IPS-18a (cell line): ENCODE measurements around the gene FAM131B.

Source experiments
- H3K27ac ChIP-seq: one replicate; pipeline ENCODE4 v1.5.1; 2013; ENCODE audit warnings: low read length
- H3K27me3 ChIP-seq: one replicate; pipeline ENCODE4 v1.6.1; 2013; ENCODE audit warnings: mild to moderate bottlenecking, low read length; ENCODE audit not compliant: control insufficient read depth, insufficient read depth
- H3K36me3 ChIP-seq: one replicate; pipeline ENCODE4 v1.6.1; 2013; ENCODE audit warnings: low read depth, low read length; ENCODE audit not compliant: control insufficient read depth
- H3K4me1 ChIP-seq: one replicate; pipeline ENCODE4 v1.6.1; 2013; ENCODE audit warnings: low read depth, low read length; ENCODE audit not compliant: control insufficient read depth
- H3K4me3 ChIP-seq: one replicate; pipeline ENCODE4 v1.5.1; 2013; ENCODE audit warnings: low read length
- H3K9ac ChIP-seq: one replicate; pipeline ENCODE4 v1.6.1; 2013; ENCODE audit warnings: mild to moderate bottlenecking, low read length, moderate library complexity
- H3K9me3 ChIP-seq: one replicate; pipeline ENCODE4 v1.6.1; 2013; ENCODE audit warnings: low read depth, low read length; ENCODE audit not compliant: control insufficient read depth

FAM131B gene

GRCh38 chr7:143347950-143348349 lies 14.6 kb downstream of the FAM131B start:
- H3K9ac ChIP-seq, result no peak overlapping the region
- H3K27me3 ChIP-seq, result peaks cover 14% of the 10 kb centered on the region
- H3K9me3 ChIP-seq, result no peaks in the 10 kb centered on the region
- H3K27ac ChIP-seq, result no peak overlapping the region
- H3K4me3 ChIP-seq, result no peak overlapping the region
- no peaks in the 10 kb centered on the region for H3K36me3 ChIP-seq
- peaks cover 4% of the 10 kb centered on the region for H3K4me1 ChIP-seq

- no peaks in the 10 kb centered on the region for H3K4me1 ChIP-seq
- no peak overlapping the region for H3K4me3 ChIP-seq
- H3K36me3 ChIP-seq, result no peaks in the 10 kb centered on the region
- H3K9ac ChIP-seq, result no peak overlapping the region
- no peaks in the 10 kb centered on the region for H3K9me3 ChIP-seq
- H3K27me3 ChIP-seq, result peaks cover 14% of the 10 kb centered on the region
- no peak overlapping the region for H3K27ac ChIP-seq
Observed at GRCh38 chr7:143346018-143346417, 16.5 kb downstream of the FAM131B start.

GRCh38 chr7:143345428-143345900 lies 17.0 kb downstream of the FAM131B start:
- H3K36me3 ChIP-seq, result no peaks in the 10 kb centered on the region
- H3K4me3 ChIP-seq, result peak overlapping the region; percentile 55
- H3K27me3 ChIP-seq, result peaks cover 14% of the 10 kb centered on the region
- H3K4me1 ChIP-seq, result no peaks in the 10 kb centered on the region
- no peak overlapping the region for H3K9ac ChIP-seq
- no peaks in the 10 kb centered on the region for H3K9me3 ChIP-seq
- H3K27ac ChIP-seq, result no peak overlapping the region

GRCh38 chr7:143343596-143343995 lies 18.9 kb downstream of the FAM131B start:
- Histone ChIP-seq H3K4me1 (no peaks in the 10 kb centered on the region), H3K9ac (no peak overlapping the region), H3K9me3 (no peaks in the 10 kb centered on the region), H3K36me3 (no peaks in the 10 kb centered on the region), H3K27me3 (peaks cover 14% of the 10 kb centered on the region), H3K4me3 (no peak overlapping the region), H3K27ac (no peak overlapping the region)

- H3K27ac ChIP-seq, result no peak overlapping the region
- H3K4me3 ChIP-seq, result no peak overlapping the region
- H3K9me3 ChIP-seq, result no peaks in the 10 kb centered on the region
- no peaks in the 10 kb centered on the region for H3K4me1 ChIP-seq
- no peak overlapping the region for H3K9ac ChIP-seq
- peaks cover 12% of the 10 kb centered on the region for H3K27me3 ChIP-seq
- no peaks in the 10 kb centered on the region for H3K36me3 ChIP-seq
Observed at GRCh38 chr7:143341842-143342241, 20.7 kb downstream of the FAM131B start.

- no peak overlapping the region for H3K4me3 ChIP-seq
- no peak overlapping the region for H3K9ac ChIP-seq
- H3K4me1 ChIP-seq, result no peaks in the 10 kb centered on the region
- no peak overlapping the region for H3K27ac ChIP-seq
- no peaks in the 10 kb centered on the region for H3K27me3 ChIP-seq
- H3K36me3 ChIP-seq, result no peaks in the 10 kb centered on the region
- no peaks in the 10 kb centered on the region for H3K9me3 ChIP-seq
Observed at GRCh38 chr7:143337216-143337615, 25.3 kb downstream of the FAM131B start.

- Histone ChIP-seq H3K4me1 (no peaks in the 10 kb centered on the region), H3K9me3 (no peaks in the 10 kb centered on the region), H3K9ac (no peak overlapping the region), H3K27ac (no peak overlapping the region), H3K27me3 (no peaks in the 10 kb centered on the region), H3K36me3 (no peaks in the 10 kb centered on the region), H3K4me3 (no peak overlapping the region)
Observed at GRCh38 chr7:143334244-143334643, 28.3 kb downstream of the FAM131B start.

GRCh38 chr7:143331179-143331801 lies 31.2 kb downstream of the FAM131B start:
- Histone ChIP-seq H3K4me1 (no peaks in the 10 kb centered on the region), H3K4me3 (no peak overlapping the region), H3K27me3 (no peaks in the 10 kb centered on the region), H3K36me3 (no peaks in the 10 kb centered on the region), H3K9me3 (no peaks in the 10 kb centered on the region), H3K9ac (no peak overlapping the region), H3K27ac (no peak overlapping the region)

GRCh38 chr7:143329471-143330170 lies 32.9 kb downstream of the FAM131B start:
- Histone ChIP-seq H3K27me3 (no peaks in the 10 kb centered on the region), H3K9ac (no peak overlapping the region), H3K4me1 (no peaks in the 10 kb centered on the region), H3K36me3 (no peaks in the 10 kb centered on the region), H3K27ac (no peak overlapping the region), H3K4me3 (no peak overlapping the region), H3K9me3 (no peaks in the 10 kb centered on the region)

GRCh38 chr7:143327903-143328302 lies 34.6 kb downstream of the FAM131B start:
- Histone ChIP-seq H3K27me3 (no peaks in the 10 kb centered on the region), H3K9ac (no peak overlapping the region), H3K27ac (no peak overlapping the region), H3K36me3 (no peaks in the 10 kb centered on the region), H3K4me3 (no peak overlapping the region), H3K9me3 (no peaks in the 10 kb centered on the region), H3K4me1 (no peaks in the 10 kb centered on the region)

- Histone ChIP-seq H3K9ac (no peak overlapping the region), H3K27me3 (no peaks in the 10 kb centered on the region), H3K27ac (no peak overlapping the region), H3K9me3 (no peaks in the 10 kb centered on the region), H3K36me3 (no peaks in the 10 kb centered on the region), H3K4me1 (no peaks in the 10 kb centered on the region), H3K4me3 (no peak overlapping the region)
Observed at GRCh38 chr7:143325240-143325639, 37.3 kb downstream of the FAM131B start.

GRCh38 chr7:143323653-143324052 lies 38.9 kb downstream of the FAM131B start:
- no peaks in the 10 kb centered on the region for H3K27me3 ChIP-seq
- H3K27ac ChIP-seq, result no peak overlapping the region
- no peak overlapping the region for H3K4me3 ChIP-seq
- no peak overlapping the region for H3K9ac ChIP-seq
- H3K36me3 ChIP-seq, result no peaks in the 10 kb centered on the region
- H3K4me1 ChIP-seq, result no peaks in the 10 kb centered on the region
- no peaks in the 10 kb centered on the region for H3K9me3 ChIP-seq
